LoVo (cell line): ENCODE measurements around the gene FCGBP.
"Not testable (repeated sequence)": the region's sequence is repeated elsewhere in the genome, so short reads cannot be mapped to it uniquely, and the experiment has no call there.

ENCODE experiments used
- DNase-seq: peaks from one replicate; pipeline ENCODE4 v3.0.0-alpha.2; 2016; ENCODE audit warnings: low spot score

FCGBP gene

GRCh38 chr19:39890755-39891551 lies 43.5 kb downstream of the FCGBP start:
- no peak for DNase-seq

DNA sequence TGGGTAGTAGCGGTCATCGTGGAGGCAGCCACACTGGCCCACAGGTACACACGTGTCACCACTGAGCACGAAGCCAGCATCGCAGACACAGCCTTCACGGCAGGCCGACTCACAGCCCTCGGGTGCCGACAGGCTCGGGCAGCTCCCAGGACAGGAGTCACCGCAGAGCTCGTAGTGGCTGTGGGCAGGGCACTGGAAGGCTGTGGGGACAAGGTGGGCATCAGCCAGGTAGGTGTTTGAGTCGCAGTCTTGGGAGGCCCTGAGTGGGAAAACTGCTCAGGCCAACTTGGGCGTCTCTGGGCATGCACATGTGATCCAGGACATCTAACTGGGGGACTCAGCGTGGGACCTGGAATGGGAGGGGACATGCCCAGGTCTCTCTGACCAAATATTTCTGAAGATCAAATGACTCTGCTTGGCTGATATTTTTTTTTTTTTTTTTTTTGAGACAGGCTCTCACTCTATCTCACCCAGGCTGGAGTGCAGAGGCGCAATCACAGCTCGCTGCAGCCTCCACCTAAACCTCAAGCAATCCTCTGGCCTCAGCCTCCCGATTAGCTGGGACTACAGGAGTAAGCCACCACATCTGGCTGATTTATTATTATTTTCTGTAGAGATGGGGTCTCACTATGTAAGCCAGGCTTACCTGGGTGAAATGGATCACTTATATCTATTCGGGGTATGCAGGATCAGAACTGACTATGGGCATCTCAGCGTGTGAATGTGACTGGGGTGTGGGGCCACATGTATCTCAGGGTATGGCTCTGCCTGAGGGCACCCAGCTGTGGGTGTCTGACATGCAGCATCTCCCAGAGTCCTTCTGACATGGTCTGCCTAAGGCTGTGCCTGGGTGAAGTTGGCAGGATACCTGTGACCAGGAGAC lies 44.3 kb downstream of the FCGBP start:
- not testable (repeated sequence) for DNase-seq

DNA sequence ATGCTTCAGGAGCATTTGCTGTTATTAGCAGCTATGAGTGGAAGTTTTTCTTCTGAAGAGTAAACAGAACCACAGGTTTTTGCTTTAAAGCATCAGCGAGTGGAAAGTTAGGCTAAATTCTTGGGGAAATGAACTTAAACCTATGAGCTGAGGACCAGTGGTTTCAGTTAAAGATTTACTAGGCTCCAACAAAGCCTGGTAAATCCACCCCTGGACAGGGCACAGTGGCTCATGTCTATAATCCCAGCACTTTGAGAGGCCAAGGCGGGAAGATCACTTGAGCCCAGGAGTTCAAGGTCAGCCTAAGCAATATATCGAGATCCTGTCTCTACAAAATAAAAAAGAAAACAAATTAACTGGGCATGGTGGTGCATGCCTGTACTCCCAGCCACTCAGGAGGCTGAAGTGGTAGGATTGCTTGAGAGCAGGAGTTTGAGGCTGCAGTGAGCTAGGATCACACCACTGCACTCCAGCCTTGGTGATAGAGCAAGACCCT lies 46.9 kb downstream of the FCGBP start:
- DNase-seq = not testable (repeated sequence)

DNA sequence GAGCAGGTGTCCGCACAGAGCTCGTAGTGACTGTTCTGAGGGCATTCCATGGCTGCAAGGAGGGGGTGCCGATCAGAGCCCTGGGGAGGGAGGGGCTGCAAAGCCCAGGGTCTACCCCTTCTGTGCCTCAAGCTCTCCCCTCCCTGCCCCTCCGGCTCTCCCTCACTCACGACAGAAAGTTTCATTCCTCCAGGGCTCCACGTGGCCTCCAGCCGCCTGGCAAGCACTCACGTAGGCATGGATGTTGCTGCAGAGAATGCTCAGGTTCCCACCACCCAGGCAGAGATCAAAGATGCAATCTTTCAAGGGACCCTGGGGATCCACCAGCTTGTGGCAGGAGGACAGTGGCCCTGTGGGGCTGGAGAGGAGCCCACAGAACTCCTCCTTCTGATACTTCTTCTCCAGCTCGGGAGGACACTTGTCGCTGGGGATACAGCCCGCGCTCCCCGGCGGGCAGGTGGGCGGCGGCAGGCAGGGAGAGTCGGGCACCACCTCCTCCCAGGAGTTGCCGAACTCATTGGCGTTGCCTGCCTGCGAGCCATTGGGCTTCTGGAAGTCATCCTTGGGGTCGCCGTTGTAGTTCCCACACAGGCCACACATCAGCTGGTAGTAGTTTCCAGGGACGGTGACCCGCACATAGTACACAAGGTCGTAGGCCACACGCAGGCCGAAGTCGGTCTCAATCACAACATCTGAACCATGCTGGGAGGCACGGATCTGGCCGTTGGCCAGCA lies 48.4 kb downstream of the FCGBP start:
- DNase-seq = not testable (repeated sequence)

DNA sequence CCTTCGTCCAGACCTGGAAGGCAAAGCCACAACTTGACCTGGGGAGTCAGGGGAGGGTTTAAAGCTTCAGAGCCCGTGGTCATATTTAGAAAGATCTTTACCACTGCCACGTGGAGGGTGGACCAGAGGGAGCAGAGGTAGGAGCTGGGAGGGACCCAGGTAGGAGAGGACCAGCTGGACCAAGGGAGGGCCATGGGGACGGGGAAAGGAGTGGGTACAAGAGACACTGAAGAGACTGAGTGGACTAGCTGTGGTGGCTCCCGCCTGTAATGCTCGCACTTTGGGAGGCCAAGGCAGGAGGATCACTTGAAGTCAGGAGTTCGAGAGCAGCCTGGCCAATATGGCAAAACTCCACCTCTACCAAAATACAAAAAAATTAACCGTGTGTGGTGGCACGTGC lies 49.7 kb downstream of the FCGBP start:
- DNase-seq = not testable (repeated sequence)
